Trophoblast cell (in vitro differentiated cells and primary cell): ENCODE measurements around the gene SBF2. TPM values are rescaled to one million over a fixed set of nuclear protein-coding genes. Genes with fewer than 3 reads are reported as not detected.

Experiments used
- DNase-seq, 2 donors: peaks; one replicate each; pipeline ENCODE4 v3.0.0-alpha.2; 2016
- H2AFZ ChIP-seq: 2 replicates; pipeline ENCODE4 v1.6.1; 2013; ENCODE audit warnings: low read length, moderate library complexity, mild to moderate bottlenecking; ENCODE audit not compliant: insufficient read depth, poor library complexity
- H2AK5ac ChIP-seq: 2 replicates; pipeline ENCODE4 v1.6.1; 2013; ENCODE audit warnings: mild to moderate bottlenecking, low read length
- H2BK120ac ChIP-seq: 2 replicates; pipeline ENCODE4 v1.6.1; 2013; ENCODE audit warnings: low read length, mild to moderate bottlenecking, moderate library complexity; ENCODE audit not compliant: insufficient read depth, poor library complexity
- H2BK12ac ChIP-seq: 2 replicates; pipeline ENCODE4 v1.6.1; 2013; ENCODE audit warnings: mild to moderate bottlenecking, low read length, moderate library complexity
- H2BK5ac ChIP-seq: 2 replicates; pipeline ENCODE4 v1.6.1; 2013; ENCODE audit warnings: low read length, low read depth, moderate library complexity, mild to moderate bottlenecking; ENCODE audit not compliant: poor library complexity
- H3K14ac ChIP-seq: 2 replicates; pipeline ENCODE4 v1.6.1; 2013; ENCODE audit warnings: mild to moderate bottlenecking, low read length
- H3K18ac ChIP-seq: 2 replicates; pipeline ENCODE4 v1.6.1; 2013; ENCODE audit warnings: mild to moderate bottlenecking, low read length
- H3K23ac ChIP-seq: 2 replicates; pipeline ENCODE4 v1.6.1; 2013; ENCODE audit warnings: low read length
- H3K27ac ChIP-seq: 2 replicates; pipeline ENCODE4 v1.5.1; 2013; ENCODE audit warnings: low read depth, mild to moderate bottlenecking, inconsistent platforms, low read length, moderate library complexity
- H3K27me3 ChIP-seq: 2 replicates; pipeline ENCODE4 v1.6.1; 2013; ENCODE audit warnings: inconsistent platforms, mild to moderate bottlenecking, low read length, moderate library complexity; ENCODE audit not compliant: insufficient read depth
- H3K36me3 ChIP-seq, 2 experiments: 1 replicate in 1 of 2; 2 replicates in 1 of 2; pipeline ENCODE4 v1.6.1; 2013; ENCODE audit warnings: low read length in 2 of 2, mild to moderate bottlenecking in 2 of 2, moderate library complexity in 1 of 2; ENCODE audit not compliant: insufficient read depth in 2 of 2, control insufficient read depth in 1 of 2
- H3K4ac ChIP-seq: 2 replicates; pipeline ENCODE4 v1.6.1; 2013; ENCODE audit warnings: low read depth, mild to moderate bottlenecking, low read length, moderate library complexity
- H3K4me1 ChIP-seq, 2 experiments: 1 replicate in 1 of 2; 2 replicates in 1 of 2; pipeline ENCODE4 v1.6.1; 2013; ENCODE audit warnings: low read length in 2 of 2, mild to moderate bottlenecking in 2 of 2, moderate library complexity in 1 of 2; ENCODE audit not compliant: insufficient read depth in 2 of 2, control insufficient read depth in 1 of 2
- H3K4me2 ChIP-seq: 2 replicates; pipeline ENCODE4 v1.6.1; 2013; ENCODE audit warnings: inconsistent platforms, mild to moderate bottlenecking, low read length, moderate library complexity
- H3K4me3 ChIP-seq: 2 replicates; pipeline ENCODE4 v1.5.1; 2013; ENCODE audit warnings: mild to moderate bottlenecking, low read depth, low read length, inconsistent platforms
- H3K79me1 ChIP-seq: one replicate; pipeline ENCODE4 v1.6.1; 2013; ENCODE audit warnings: low read length
- H3K79me2 ChIP-seq: 2 replicates; pipeline ENCODE4 v1.6.1; 2013; ENCODE audit warnings: low read length, mild to moderate bottlenecking; ENCODE audit not compliant: control insufficient read depth, insufficient read depth, poor library complexity
- H3K9ac ChIP-seq: 2 replicates; pipeline ENCODE4 v1.6.1; 2013; ENCODE audit warnings: mild to moderate bottlenecking, low read length
- H3K9me3 ChIP-seq: 2 replicates; pipeline ENCODE4 v1.6.1; 2013; ENCODE audit warnings: low read depth, mild to moderate bottlenecking, control low read depth, inconsistent platforms, low read length; ENCODE audit not compliant: insufficient read depth
- H4K12ac ChIP-seq: 2 replicates; pipeline ENCODE4 v1.6.1; 2013; ENCODE audit warnings: low read depth, mild to moderate bottlenecking, low read length, moderate library complexity
- H4K8ac ChIP-seq: 2 replicates; pipeline ENCODE4 v1.6.1; 2013; ENCODE audit warnings: low read depth, mild to moderate bottlenecking, low read length, moderate library complexity
- H4K91ac ChIP-seq: one replicate; pipeline ENCODE4 v1.6.1; 2013; ENCODE audit warnings: low read depth, mild to moderate bottlenecking, low read length, moderate library complexity
- WGBS: extraction: QIAGEN DNeasy Blood & Tissue Kit; methylation state at CpG from one replicate; pipeline ENCODE4 v1.1.7; 2013; ENCODE audit warnings: missing lambda C conversion rate; ENCODE audit not compliant: insufficient read length, insufficient coverage; ENCODE audit errors: extremely low coverage; 5-methylcytosine and 5-hydroxymethylcytosine counted together
- polyA plus RNA-seq: library from polyadenylated mRNA; stranded (reverse); fragments of 200-250 nt; gene quantifications from 2 replicates; pipeline ENCODE4 v1.2.3, GENCODE V29; 2013

The SBF2 gene
- 14.4 and 15.1 TPM in 2 replicates for polyA plus RNA-seq

DNA sequence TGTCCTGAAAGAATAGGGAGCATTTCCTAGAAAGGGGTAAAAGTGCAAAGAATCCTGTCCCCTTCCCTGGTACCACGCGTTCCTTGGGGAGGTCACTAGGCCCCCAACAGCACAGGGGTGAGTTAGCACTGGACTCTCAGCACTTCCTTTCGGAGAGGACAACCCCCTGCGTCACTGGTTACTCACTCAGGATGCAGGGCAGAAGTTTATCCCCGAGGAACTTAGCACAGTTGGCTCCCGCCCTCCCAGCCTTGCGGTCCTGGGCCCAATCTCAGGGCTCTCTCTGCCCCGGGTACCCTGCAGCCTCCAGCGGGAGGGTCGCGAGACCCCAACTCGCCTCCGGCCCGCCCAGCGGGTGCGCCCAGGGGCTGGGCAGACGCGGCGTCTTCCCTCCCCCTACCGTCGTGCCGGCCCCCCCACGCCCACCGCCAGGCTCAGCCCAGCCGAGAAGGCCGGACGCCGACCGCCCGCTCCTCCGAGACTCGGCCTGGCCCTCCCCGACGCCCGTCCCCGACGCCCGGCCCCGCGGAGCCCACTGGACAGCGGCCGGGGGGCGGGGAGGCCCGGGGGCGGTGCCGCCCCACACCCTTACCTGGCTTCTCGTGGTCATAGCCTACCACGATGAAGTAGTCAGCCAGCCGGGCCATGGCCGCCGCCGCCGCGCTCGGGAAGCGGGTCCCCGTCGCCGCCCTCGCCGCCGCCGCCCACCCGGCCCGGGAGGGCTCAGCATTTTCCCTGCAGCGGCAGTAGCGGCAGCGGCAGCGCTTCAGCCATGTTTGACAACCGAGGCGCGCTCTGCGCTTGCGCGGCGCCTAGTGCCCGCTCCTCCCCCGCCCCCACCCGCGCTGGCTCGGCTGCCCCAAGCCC lies at the start of gene SBF2:
Gene SBF2 (minus strand): TSS at position 797 of the 867 bp plus-strand sequence. CDS start 150 bp downstream, at position 647.
- peak; percentile 80 to 84 for DNase-seq
- Histone ChIP-seq H4K8ac (peak within 1 kb of the TSS; percentile 97), H3K14ac (peak within 1 kb of the TSS; percentile 99), H3K4me2 (peak within 1 kb of the TSS; percentile 97), H3K4ac (peak within 1 kb of the TSS; percentile 89), H3K4me1 (peaks cover 0 to 3% of the 10 kb centered on the region in 2 experiments), H3K27me3 (no peaks in the 10 kb centered on the region), H3K4me3 (peak within 1 kb of the TSS; percentile 93), H3K79me2 (peaks cover 12% of the 10 kb centered on the region), H3K79me1 (peaks cover 19% of the 10 kb centered on the region), H3K9ac (peak within 1 kb of the TSS; percentile 98), H3K27ac (peak within 1 kb of the TSS; percentile 100), H2AFZ (peak within 1 kb of the TSS; percentile 94), H2BK5ac (peak within 1 kb of the TSS; percentile 99), H4K91ac (peak within 1 kb of the TSS; percentile 99), H2BK12ac (peak within 1 kb of the TSS; percentile 56), H3K23ac (no peak within 1 kb of the TSS), H3K18ac (peak within 1 kb of the TSS; percentile 100), H3K9me3 (no peaks in the 10 kb centered on the region), H4K12ac (peak within 1 kb of the TSS; percentile 93), H2AK5ac (peak within 1 kb of the TSS; percentile 92), H2BK120ac (peak within 1 kb of the TSS; percentile 96), H3K36me3 (no peaks in the 10 kb centered on the region)
- no CpG with 5 or more reads among the region's 81 CpGs for WGBS

DNA sequence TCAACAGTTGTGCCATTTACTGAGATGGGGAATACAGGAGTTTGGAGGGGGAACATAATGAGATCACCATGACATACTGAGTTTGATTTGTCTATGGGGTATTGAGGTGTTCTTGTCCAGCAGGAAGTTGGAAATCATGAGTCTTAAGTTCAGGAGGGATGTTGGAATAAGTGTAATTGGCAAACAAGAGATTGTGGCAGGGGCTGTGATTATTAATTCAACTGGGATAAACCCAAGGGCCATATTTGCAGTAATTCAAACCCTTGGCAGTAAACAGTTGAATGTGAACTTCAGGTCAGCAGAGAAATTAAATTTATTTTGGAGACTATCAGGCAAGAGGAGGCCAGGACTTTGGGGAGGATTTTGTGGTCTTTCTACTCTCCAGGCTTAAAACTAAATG lies 44.3 kb upstream of the SBF2 start:
- H3K14ac ChIP-seq: no peak overlapping the region
- H3K4me2 ChIP-seq: no peak overlapping the region
- no peak overlapping the region for H3K4me3 ChIP-seq

DNA sequence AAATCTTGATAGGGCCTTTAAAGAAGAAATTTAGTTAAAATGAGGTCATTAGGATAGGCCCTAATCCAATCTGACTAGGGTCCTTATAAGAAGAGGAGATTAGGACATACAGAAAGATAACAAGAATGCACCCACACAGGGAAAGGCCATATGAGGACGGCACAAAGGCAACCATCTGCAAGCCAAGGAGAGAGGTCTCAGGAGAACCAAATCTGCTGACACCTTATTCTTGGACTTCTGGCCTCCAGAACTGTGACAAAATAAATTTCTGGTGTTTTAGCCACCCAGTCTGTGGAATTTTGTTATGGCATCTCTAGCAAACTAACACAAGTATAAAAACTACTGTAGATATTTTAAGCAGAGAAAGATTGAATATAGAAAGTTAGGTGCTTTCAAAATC lies 39.5 kb upstream of the SBF2 start:
- Histone ChIP-seq H2AFZ (no peak overlapping the region), H3K9me3 (no peaks in the 10 kb centered on the region), H3K27me3 (no peaks in the 10 kb centered on the region), H3K14ac (no peak overlapping the region), H3K9ac (no peak overlapping the region), H3K27ac (no peak overlapping the region), H2BK12ac (no peak overlapping the region), H3K4me1 (no peaks in the 10 kb centered on the region), H2AK5ac (no peak overlapping the region), H3K79me2 (no peaks in the 10 kb centered on the region), H3K23ac (no peak overlapping the region), H3K36me3 (no peaks in the 10 kb centered on the region), H2BK120ac (no peak overlapping the region), H3K79me1 (no peaks in the 10 kb centered on the region), H3K18ac (no peak overlapping the region), H4K12ac (no peak overlapping the region), H3K4me2 (no peak overlapping the region), H3K4me3 (no peak overlapping the region), H3K4ac (no peak overlapping the region), H4K91ac (no peak overlapping the region), H4K8ac (no peak overlapping the region), H2BK5ac (no peak overlapping the region)
- DNase-seq: no peak
- WGBS: no CpG with 5 or more reads among the region's 1 CpG

More for the DNA sequence above, 44.3 kb upstream of the SBF2 start:
- Histone ChIP-seq H3K23ac (no peak overlapping the region), H2BK12ac (no peak overlapping the region), H3K4me1 (no peaks in the 10 kb centered on the region), H3K9ac (no peak overlapping the region), H4K91ac (no peak overlapping the region), H3K36me3 (no peaks in the 10 kb centered on the region), H2BK120ac (no peak overlapping the region), H3K79me2 (no peaks in the 10 kb centered on the region), H4K12ac (no peak overlapping the region), H2AFZ (no peak overlapping the region), H2AK5ac (no peak overlapping the region), H3K27me3 (no peaks in the 10 kb centered on the region), H3K79me1 (no peaks in the 10 kb centered on the region), H3K4ac (no peak overlapping the region), H3K9me3 (no peaks in the 10 kb centered on the region), H3K27ac (no peak overlapping the region), H4K8ac (no peak overlapping the region), H3K18ac (no peak overlapping the region), H2BK5ac (no peak overlapping the region)
- DNase-seq: no peak

DNA sequence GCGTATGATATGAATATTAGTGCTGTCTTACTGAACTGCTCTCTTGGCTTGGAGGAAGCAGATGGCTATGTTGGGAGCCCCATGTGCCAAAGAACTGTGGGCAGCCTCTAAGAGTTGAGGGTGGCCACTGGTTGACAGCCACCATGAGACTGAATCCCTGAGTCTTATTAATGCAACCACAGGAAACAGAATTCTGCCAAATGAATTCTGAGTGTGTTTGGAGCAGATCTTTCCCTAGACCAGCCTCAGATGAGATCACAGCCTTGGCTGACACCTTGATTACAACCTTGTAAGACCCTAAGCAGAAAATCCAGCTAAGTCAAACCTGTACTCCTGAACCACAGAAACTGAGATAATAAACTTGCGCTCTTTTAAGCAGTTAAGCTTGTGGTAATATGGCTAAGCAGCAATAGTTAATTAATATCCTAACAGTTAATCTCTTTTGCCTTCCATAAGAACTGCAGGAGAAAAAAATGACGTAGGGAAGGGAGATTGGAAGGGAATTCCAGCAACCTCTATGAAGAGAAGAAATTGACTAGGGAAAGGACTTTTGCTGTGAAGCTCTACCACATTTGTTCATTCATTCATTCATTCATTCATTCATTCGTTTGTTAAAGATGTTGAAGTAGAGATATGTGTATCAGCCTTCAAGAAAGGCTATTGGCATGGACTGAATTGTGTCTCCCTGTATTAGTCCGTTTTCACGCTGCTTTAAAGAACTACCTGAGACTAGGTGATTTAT lies 37.7 kb upstream of the SBF2 start:
- Histone ChIP-seq H2BK5ac (no peak overlapping the region), H4K12ac (no peak overlapping the region), H3K36me3 (no peaks in the 10 kb centered on the region), H3K4ac (no peak overlapping the region), H3K4me3 (no peak overlapping the region), H3K23ac (no peak overlapping the region), H3K18ac (no peak overlapping the region), H3K9ac (no peak overlapping the region), H4K91ac (no peak overlapping the region), H3K9me3 (no peaks in the 10 kb centered on the region), H2AFZ (no peak overlapping the region), H3K79me2 (no peaks in the 10 kb centered on the region), H3K4me2 (no peak overlapping the region), H3K27ac (no peak overlapping the region), H4K8ac (no peak overlapping the region), H2AK5ac (no peak overlapping the region), H3K79me1 (no peaks in the 10 kb centered on the region), H3K27me3 (no peaks in the 10 kb centered on the region), H2BK12ac (no peak overlapping the region), H2BK120ac (no peak overlapping the region), H3K14ac (no peak overlapping the region), H3K4me1 (no peaks in the 10 kb centered on the region)
- DNase-seq: no peak
- WGBS: no CpG with 5 or more reads among the region's 6 CpGs
